OCI-LY1 (cell line): Measurements from ENCODE around the gene PLEKHM1.

ENCODE experiments used
- H2AFZ ChIP-seq: fragments of 200-600 bp; sonication (generic), shearing (Covaris generic); 2 replicates; pipeline ENCODE4 v1.6.0; 2014; ENCODE audit warnings: antibody characterized with exemption, mild to moderate bottlenecking, low read length
- H3F3A ChIP-seq: fragments of 200-600 bp; sonication (generic), shearing (Covaris generic); 2 replicates; pipeline ENCODE4 v1.6.0; 2014; ENCODE audit warnings: mild to moderate bottlenecking, antibody characterized with exemption, low read length, moderate library complexity; ENCODE audit not compliant: insufficient read depth
- H3K27ac ChIP-seq: fragments of 200-600 bp; sonication (generic); 2 replicates; pipeline ENCODE4 v1.5.1; 2014; ENCODE audit warnings: low read length, mixed run types, mild to moderate bottlenecking, low read depth; ENCODE audit not compliant: poor library complexity, severe bottlenecking
- H3K27me3 ChIP-seq: fragments of 200-600 bp; sonication (generic); 2 replicates; pipeline ENCODE4 v1.6.0; 2014; ENCODE audit warnings: antibody characterized with exemption, mild to moderate bottlenecking, low read length, moderate library complexity; ENCODE audit not compliant: insufficient read depth
- H3K36me3 ChIP-seq: fragments of 200-600 bp; sonication (generic); 2 replicates; pipeline ENCODE4 v1.6.1; 2014; ENCODE audit warnings: mild to moderate bottlenecking, antibody characterized with exemption, low read length, moderate library complexity, mixed read lengths; ENCODE audit not compliant: insufficient read depth
- H3K4me1 ChIP-seq: fragments of 200-600 bp; sonication (generic); 2 replicates; pipeline ENCODE4 v1.5.1; 2014; ENCODE audit warnings: mild to moderate bottlenecking, low read length, moderate library complexity; ENCODE audit not compliant: insufficient read depth, severe bottlenecking
- H3K4me2 ChIP-seq: fragments of 200-600 bp; sonication (generic), shearing (Covaris generic); 2 replicates; pipeline ENCODE4 v1.6.1; 2014; ENCODE audit warnings: low read length
- H3K4me3 ChIP-seq: fragments of 200-600 bp; sonication (generic); 2 replicates; pipeline ENCODE4 v1.5.1; 2014; ENCODE audit warnings: low read length, low read depth, mild to moderate bottlenecking, mixed read lengths; ENCODE audit not compliant: poor library complexity, severe bottlenecking
- H3K79me2 ChIP-seq: fragments of 200-600 bp; shearing (Covaris generic); 2 replicates; pipeline ENCODE4 v1.6.1; 2016; ENCODE audit warnings: mixed run types, low read length, mixed read lengths; ENCODE audit not compliant: insufficient read depth
- H3K9ac ChIP-seq: fragments of 200-600 bp; sonication (generic), shearing (Covaris generic); 2 replicates; pipeline ENCODE4 v1.6.1; 2014; ENCODE audit warnings: mild to moderate bottlenecking, low read length, mixed read lengths
- H3K9me2 ChIP-seq: fragments of 200-600 bp; sonication (generic), shearing (Covaris generic); 2 replicates; pipeline ENCODE4 v1.6.1; 2014; ENCODE audit warnings: low read depth, mild to moderate bottlenecking, low read length, mixed read lengths
- H3K9me3 ChIP-seq: fragments of 200-600 bp; shearing (Covaris generic); 2 replicates; pipeline ENCODE4 v1.6.1; 2014; ENCODE audit warnings: low read length, mixed read lengths
- H4K20me1 ChIP-seq: fragments of 200-600 bp; sonication (generic), shearing (Covaris generic); 2 replicates; pipeline ENCODE4 v1.6.0; 2016; ENCODE audit warnings: mild to moderate bottlenecking, low read length; ENCODE audit not compliant: insufficient read depth
- EZH2 ChIP-seq: fragments of 200-600 bp; sonication (generic), shearing (Covaris generic); IDR thresholded peaks from 2 replicates; pipeline ENCODE4 v1.8.0; 2017; ENCODE audit warnings: borderline replicate concordance, mixed run types, mild to moderate bottlenecking, antibody characterized with exemption, low read length, moderate library complexity, mixed read lengths
- TF ChIP-seq, protein P1 (sequence below): fragments of 200-600 bp; sonication (generic), shearing (Covaris generic); IDR thresholded peaks from 2 replicates; pipeline ENCODE4 v1.5.1; 2017; ENCODE audit warnings: mild to moderate bottlenecking, antibody characterized with exemption, low read length, moderate library complexity, mixed read lengths

PLEKHM1 gene

DNA sequence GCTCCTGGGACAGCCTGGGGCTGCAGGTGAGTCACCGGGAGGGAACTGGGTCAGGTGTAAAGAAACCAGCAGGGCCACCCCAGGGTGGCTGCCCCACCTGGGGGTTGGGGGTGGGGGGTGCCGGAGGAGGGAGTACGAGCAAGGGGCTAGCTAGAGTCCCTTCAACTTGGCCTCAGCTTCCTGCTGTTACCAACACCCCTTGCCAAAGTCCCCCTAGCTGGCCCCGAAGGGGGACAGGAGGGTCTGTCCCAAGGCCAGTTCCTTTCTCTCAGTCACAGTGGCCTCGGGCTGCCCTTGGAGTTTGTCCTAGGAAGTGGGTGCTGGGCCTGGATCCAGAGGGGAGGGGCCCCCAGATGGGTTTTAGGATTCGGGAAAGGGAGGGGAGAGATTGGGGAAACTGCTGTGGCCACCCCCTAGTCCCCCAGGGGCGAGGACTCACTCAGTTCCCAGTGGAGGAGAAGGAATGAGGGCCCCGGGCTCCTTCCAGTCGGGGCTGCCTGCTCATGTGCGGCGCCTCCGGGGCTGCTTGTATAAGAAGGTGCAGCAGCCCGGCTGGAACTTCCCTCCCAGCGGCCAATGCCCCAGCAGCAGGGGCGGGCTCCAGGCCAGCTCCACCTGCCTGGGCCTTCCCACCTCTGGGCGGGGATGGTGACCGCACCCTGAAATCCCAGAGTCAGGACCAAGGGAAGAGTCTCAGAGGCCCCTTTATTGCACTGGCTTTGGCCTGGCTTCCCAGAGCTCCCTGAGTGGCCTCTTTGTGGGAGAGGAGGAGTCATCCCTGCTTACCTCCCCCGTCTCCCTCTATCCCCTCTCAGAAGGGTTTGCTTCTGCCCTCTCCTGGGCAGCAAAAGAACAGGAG, 65.2 kb downstream of the PLEKHM1 start:
- H3K9me2 ChIP-seq: no peaks in the 10 kb centered on the region
- H2AFZ ChIP-seq: no peak overlapping the region
- H3K9ac ChIP-seq: no peak overlapping the region
- H3K27me3 ChIP-seq: no peaks in the 10 kb centered on the region
- no peaks in the 10 kb centered on the region for H3K36me3 ChIP-seq
- no peak overlapping the region for H3K27ac ChIP-seq
- TF ChIP-seq, protein P1, sequence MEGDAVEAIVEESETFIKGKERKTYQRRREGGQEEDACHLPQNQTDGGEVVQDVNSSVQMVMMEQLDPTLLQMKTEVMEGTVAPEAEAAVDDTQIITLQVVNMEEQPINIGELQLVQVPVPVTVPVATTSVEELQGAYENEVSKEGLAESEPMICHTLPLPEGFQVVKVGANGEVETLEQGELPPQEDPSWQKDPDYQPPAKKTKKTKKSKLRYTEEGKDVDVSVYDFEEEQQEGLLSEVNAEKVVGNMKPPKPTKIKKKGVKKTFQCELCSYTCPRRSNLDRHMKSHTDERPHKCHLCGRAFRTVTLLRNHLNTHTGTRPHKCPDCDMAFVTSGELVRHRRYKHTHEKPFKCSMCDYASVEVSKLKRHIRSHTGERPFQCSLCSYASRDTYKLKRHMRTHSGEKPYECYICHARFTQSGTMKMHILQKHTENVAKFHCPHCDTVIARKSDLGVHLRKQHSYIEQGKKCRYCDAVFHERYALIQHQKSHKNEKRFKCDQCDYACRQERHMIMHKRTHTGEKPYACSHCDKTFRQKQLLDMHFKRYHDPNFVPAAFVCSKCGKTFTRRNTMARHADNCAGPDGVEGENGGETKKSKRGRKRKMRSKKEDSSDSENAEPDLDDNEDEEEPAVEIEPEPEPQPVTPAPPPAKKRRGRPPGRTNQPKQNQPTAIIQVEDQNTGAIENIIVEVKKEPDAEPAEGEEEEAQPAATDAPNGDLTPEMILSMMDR: no peak
- TF ChIP-seq EZH2: no peak
- H3K4me2 ChIP-seq: no peak overlapping the region
- H3F3A ChIP-seq: 0 out of 2 replicates have a peak, but pooled peaks cover 4% of the 10 kb centered on the region
- no peak overlapping the region for H3K4me3 ChIP-seq
- no peaks in the 10 kb centered on the region for H3K79me2 ChIP-seq
- no peaks in the 10 kb centered on the region for H4K20me1 ChIP-seq
- no peaks in the 10 kb centered on the region for H3K9me3 ChIP-seq
- H3K4me1 ChIP-seq: peaks cover 20% of the 10 kb centered on the region

DNA sequence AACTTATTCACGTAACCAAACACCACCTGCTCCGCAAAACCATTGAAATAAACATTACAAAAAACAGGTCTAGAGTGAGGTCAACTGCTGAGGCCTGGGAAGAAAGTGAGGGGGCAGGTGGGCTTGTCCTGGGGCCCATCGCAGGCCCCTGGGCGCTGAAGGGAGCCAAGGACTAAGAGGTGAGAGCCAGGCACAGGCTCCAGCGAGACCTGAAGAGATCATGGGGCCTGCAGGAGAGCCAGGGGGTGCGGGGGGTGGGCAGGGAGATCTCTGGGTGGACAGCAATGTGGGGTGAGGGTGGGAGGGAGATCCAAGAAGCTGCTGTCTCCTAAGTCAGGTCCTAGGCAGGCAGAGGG, 65.8 kb downstream of the PLEKHM1 start:
- Histone ChIP-seq H3K4me3 (no peak overlapping the region), H3K4me2 (no peak overlapping the region), H3F3A (0 out of 2 replicates have a peak, but pooled peaks cover 4% of the 10 kb centered on the region), H3K27me3 (no peaks in the 10 kb centered on the region), H3K9me3 (no peaks in the 10 kb centered on the region), H2AFZ (no peak overlapping the region), H3K4me1 (peaks cover 18% of the 10 kb centered on the region), H3K9me2 (no peaks in the 10 kb centered on the region), H3K36me3 (no peaks in the 10 kb centered on the region), H4K20me1 (no peaks in the 10 kb centered on the region), H3K27ac (no peak overlapping the region), H3K9ac (no peak overlapping the region), H3K79me2 (no peaks in the 10 kb centered on the region)
- TF ChIP-seq, protein P1: no peak
- no peak for TF ChIP-seq EZH2

DNA sequence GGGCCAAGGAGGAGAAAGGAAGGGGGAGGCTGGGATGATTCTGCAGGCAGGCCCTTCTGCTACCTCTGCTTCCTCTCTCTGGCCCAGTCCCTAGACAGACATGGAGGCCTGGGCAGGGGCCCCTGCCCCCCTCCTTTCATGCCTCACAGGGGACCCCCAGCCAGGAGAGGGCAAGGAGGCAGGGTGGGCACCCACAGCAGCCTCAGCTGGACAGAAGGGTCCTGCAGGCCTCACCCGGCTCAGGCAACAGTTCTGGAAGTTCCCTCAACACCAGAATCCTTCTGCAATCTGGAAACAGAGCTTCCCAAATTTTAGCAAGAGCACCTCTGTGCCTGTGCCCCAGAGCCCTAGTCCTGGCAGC, 66.6 kb downstream of the PLEKHM1 start:
- Histone ChIP-seq H3K9me3 (no peaks in the 10 kb centered on the region), H3K36me3 (no peaks in the 10 kb centered on the region), H3K9ac (no peak overlapping the region), H4K20me1 (no peaks in the 10 kb centered on the region), H3K9me2 (no peaks in the 10 kb centered on the region), H3K4me1 (peaks cover 12% of the 10 kb centered on the region), H3K27ac (no peak overlapping the region), H2AFZ (no peak overlapping the region), H3K79me2 (no peaks in the 10 kb centered on the region), H3K27me3 (no peaks in the 10 kb centered on the region), H3F3A (0 out of 2 replicates have a peak, but pooled peaks cover 4% of the 10 kb centered on the region), H3K4me3 (no peak overlapping the region), H3K4me2 (no peak overlapping the region)
- TF ChIP-seq, protein P1: no peak
